Measurements from ENCODE around the gene PTPDC1. TPM values are rescaled to one million over a fixed set of nuclear protein-coding genes. Genes with fewer than 3 reads are reported as not detected.

Gene PTPDC1
- total and polyA plus RNA-seq, 9 of the 15 experiments (the other 6 are each of a cell fraction or from before 2014, with no cell fraction given) = 1.1 to 8.1 (median 5.7) TPM

GRCh38 chr9:94127806-94128205, 43.5 kb downstream of the PTPDC1 start (continued):
- no peak for TF ChIP-seq ZNF407 (IDR thresholded peaks at IDR 0.05; ENCODE audit: low read depth)
- TF ChIP-seq REST (IDR thresholded peaks at IDR 0.05; ENCODE audit: borderline replicate concordance) = no peak
- no peak for TF ChIP-seq REST (CRISPR knock-in tag; IDR thresholded peaks at IDR 0.05; ENCODE audit: low read depth)
- no peak for TF ChIP-seq MEF2D (tag; conservative IDR thresholded peaks at IDR 0.05; ENCODE audit: low read depth)

Measured in K562 (cell line).